Measurements from ENCODE around the gene UROC1.

Gene UROC1

DNA sequence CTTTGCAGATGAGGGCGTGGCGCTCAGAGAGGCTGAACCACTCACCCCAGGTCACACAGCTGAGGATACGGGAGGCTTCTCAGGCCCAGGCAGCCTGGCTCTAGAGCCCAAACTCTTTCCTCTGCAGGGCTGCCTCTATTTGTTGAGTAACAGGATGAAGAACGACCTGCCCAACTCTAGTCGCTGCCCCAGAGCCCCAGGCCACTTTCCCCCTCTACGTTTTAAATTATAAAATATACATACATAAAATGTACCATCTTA lies 22.7 kb downstream of the UROC1 start:
- Histone ChIP-seq H3K4me3 (ENCODE audit: low read length) (no peak overlapping the region), H3K4me1 (ENCODE audit: low read length) (peaks cover 20% of the 10 kb centered on the region), H2AFZ (ENCODE audit: low read length) (peak overlapping the region; percentile 24; the same call in 1 of the 2 replicates), H3K79me2 (ENCODE audit: low read length) (no peaks in the 10 kb centered on the region), H3K27ac (ENCODE audit: low read length) (peak overlapping the region; percentile 64; the same call in 1 of the 2 replicates), H3K4me2 (ENCODE audit: low read depth, low read length) (peak overlapping the region; percentile 97; the same call in 1 of the 2 replicates), H4K20me1 (ENCODE audit: insufficient read depth, low read length) (no peaks in the 10 kb centered on the region), H3K9me3 (replicated peaks; ENCODE audit: insufficient read depth, low read length) (no peaks in the 10 kb centered on the region), H3K36me3 (replicated peaks; ENCODE audit: insufficient read depth, low read length) (no peaks in the 10 kb centered on the region), H3K9ac (ENCODE audit: low read length) (no peak overlapping the region), H3K27me3 (replicated peaks; ENCODE audit: insufficient read depth, low read length) (no peaks in the 10 kb centered on the region), H3F3A (ENCODE audit: insufficient read depth, low read length) (peaks cover 18% of the 10 kb centered on the region), H3K9me2 (replicated peaks; ENCODE audit: insufficient read depth, low read length) (no peaks in the 10 kb centered on the region)
- DNase-seq = no peak
- no peak for TF ChIP-seq CTCF (IDR thresholded peaks at IDR 0.05; ENCODE audit: low read length)
- no peak for TF ChIP-seq EZH2 (optimal IDR thresholded peaks at IDR 0.05; ENCODE audit: low read depth, low read length)
- TF ChIP-seq EZH2phosphoT487 (IDR thresholded peaks at IDR 0.05; ENCODE audit: low read length) = no peak

GRCh38 chr3:126494204-126494969 lies 23.2 kb downstream of the UROC1 start:
- Histone ChIP-seq H3K4me1 (ENCODE audit: low read length) (peaks cover 20% of the 10 kb centered on the region), H3K27ac (ENCODE audit: low read length) (peak overlapping the region; percentile 64; the same call in 1 of the 2 replicates), H2AFZ (ENCODE audit: low read length) (peak overlapping the region; percentile 77), H3K9me3 (replicated peaks; ENCODE audit: insufficient read depth, low read length) (no peaks in the 10 kb centered on the region), H4K20me1 (ENCODE audit: insufficient read depth, low read length) (no peaks in the 10 kb centered on the region), H3K27me3 (replicated peaks; ENCODE audit: insufficient read depth, low read length) (no peaks in the 10 kb centered on the region), H3F3A (ENCODE audit: insufficient read depth, low read length) (peaks cover 18% of the 10 kb centered on the region), H3K4me2 (ENCODE audit: low read depth, low read length) (peak overlapping the region; percentile 97), H3K4me3 (ENCODE audit: low read length) (peak overlapping the region; percentile 50), H3K9ac (ENCODE audit: low read length) (peak overlapping the region; percentile 43; the same call in 1 of the 2 replicates), H3K36me3 (replicated peaks; ENCODE audit: insufficient read depth, low read length) (no peaks in the 10 kb centered on the region), H3K9me2 (replicated peaks; ENCODE audit: insufficient read depth, low read length) (no peaks in the 10 kb centered on the region), H3K79me2 (ENCODE audit: low read length) (no peaks in the 10 kb centered on the region)
- no peak for TF ChIP-seq EZH2 (optimal IDR thresholded peaks at IDR 0.05; ENCODE audit: low read depth, low read length)
- TF ChIP-seq EZH2phosphoT487 (IDR thresholded peaks at IDR 0.05; ENCODE audit: low read length) = no peak
- TF ChIP-seq CTCF (IDR thresholded peaks at IDR 0.05; ENCODE audit: low read length) = no peak
- peak; percentile 55 for DNase-seq

DNA sequence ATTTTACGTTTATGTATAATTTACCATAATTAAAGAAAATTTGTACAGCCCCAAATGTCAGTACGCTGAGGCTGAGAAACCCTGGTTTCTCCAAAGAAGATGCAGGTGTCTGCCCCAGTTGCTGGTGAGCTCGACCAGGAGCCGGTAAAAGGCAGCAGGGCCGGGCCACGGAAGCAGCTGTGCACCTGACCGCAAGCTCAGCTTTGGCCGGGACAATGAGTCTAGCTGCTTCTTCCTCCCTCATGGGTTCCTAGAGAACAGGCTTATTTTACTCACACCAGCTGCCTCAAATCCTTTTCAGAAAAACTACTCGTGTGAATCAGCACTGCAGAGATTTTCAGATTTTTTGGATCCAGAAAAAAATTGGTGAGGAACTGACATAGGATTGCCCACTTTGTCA lies 23.8 kb downstream of the UROC1 start:
- Histone ChIP-seq H3K27me3 (replicated peaks; ENCODE audit: insufficient read depth, low read length) (no peaks in the 10 kb centered on the region), H3K9me3 (replicated peaks; ENCODE audit: insufficient read depth, low read length) (no peaks in the 10 kb centered on the region), H3F3A (ENCODE audit: insufficient read depth, low read length) (peaks cover 18% of the 10 kb centered on the region), H3K79me2 (ENCODE audit: low read length) (no peaks in the 10 kb centered on the region), H3K9ac (ENCODE audit: low read length) (peak overlapping the region; percentile 43; the same call in 1 of the 2 replicates), H4K20me1 (ENCODE audit: insufficient read depth, low read length) (no peaks in the 10 kb centered on the region), H3K36me3 (replicated peaks; ENCODE audit: insufficient read depth, low read length) (no peaks in the 10 kb centered on the region), H3K9me2 (replicated peaks; ENCODE audit: insufficient read depth, low read length) (no peaks in the 10 kb centered on the region), H3K4me3 (ENCODE audit: low read length) (peak overlapping the region; percentile 50), H3K4me2 (ENCODE audit: low read depth, low read length) (peak overlapping the region; percentile 97), H3K27ac (ENCODE audit: low read length) (peak overlapping the region; percentile 64; the same call in 1 of the 2 replicates), H2AFZ (ENCODE audit: low read length) (peak overlapping the region; percentile 77), H3K4me1 (ENCODE audit: low read length) (peaks cover 20% of the 10 kb centered on the region)
- peak; percentile 91 for DNase-seq
- TF ChIP-seq EZH2 (optimal IDR thresholded peaks at IDR 0.05; ENCODE audit: low read depth, low read length) (no peak), CTCF (IDR thresholded peaks at IDR 0.05; ENCODE audit: low read length) (no peak), EZH2phosphoT487 (IDR thresholded peaks at IDR 0.05; ENCODE audit: low read length) (no peak)
